DND-41 (cell line): Measurements from ENCODE around the gene RALGDS.

Experiments used
- CTCF ChIP-seq: IDR thresholded peaks from 2 replicates; pipeline ENCODE4 v1.5.1; 2012; ENCODE audit warnings: borderline replicate concordance, low read length, moderate library complexity, mild to moderate bottlenecking; ENCODE audit not compliant: poor library complexity, severe bottlenecking; ENCODE audit errors: extremely low read depth
- EZH2 ChIP-seq: IDR thresholded peaks from 3 replicates; pipeline ENCODE4 v1.6.1; 2012; ENCODE audit warnings: borderline replicate concordance, low read depth, mild to moderate bottlenecking, moderate library complexity, low read length, inconsistent platforms; ENCODE audit not compliant: severe bottlenecking

- TF ChIP-seq CTCF (no peak), EZH2 (no peak)
Measured at GRCh38 chr9:133080161-133080560, 40.9 kb downstream of the RALGDS start.
